GM21390 (cell line): ENCODE measurements around the gene TXNRD1.
"Not testable (repeated sequence)": the region's sequence is repeated elsewhere in the genome, so short reads cannot be mapped to it uniquely, and the experiment has no call there.

ENCODE experiments used
- ATAC-seq: cut with Tn5 transposase; IDR thresholded peaks from one replicate; pipeline ENCODE4 v1.9.1; 2021; ENCODE audit not compliant: unreplicated experiment

Gene TXNRD1

GRCh38 chr12:104320627-104321024, 105.0 kb downstream of the TXNRD1 start:
- ATAC-seq, result no peak

- no peak for ATAC-seq
These were observed 106.4 kb downstream of the TXNRD1 start for GRCh38 chr12:104321949-104322348.

DNA sequence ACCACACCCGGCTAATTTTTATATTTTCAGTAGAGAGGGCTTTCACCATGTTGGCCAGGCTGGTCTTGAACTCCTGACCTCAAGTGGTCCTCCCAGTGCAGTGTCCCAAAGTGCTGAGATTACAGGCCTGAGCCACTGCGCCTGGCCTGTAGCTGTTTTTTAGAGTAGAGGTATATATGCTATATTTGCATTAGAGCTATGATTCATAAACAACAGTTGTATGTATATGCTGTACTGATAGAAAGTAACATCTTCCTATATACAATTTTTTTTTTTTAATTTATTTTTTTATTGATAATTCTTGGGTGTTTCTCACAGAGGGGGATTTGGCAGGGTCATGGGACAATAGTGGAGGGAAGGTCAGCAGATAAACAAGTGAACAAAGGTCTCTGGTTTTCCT, 107.0 kb downstream of the TXNRD1 start:
- ATAC-seq, result not testable (repeated sequence)

DNA sequence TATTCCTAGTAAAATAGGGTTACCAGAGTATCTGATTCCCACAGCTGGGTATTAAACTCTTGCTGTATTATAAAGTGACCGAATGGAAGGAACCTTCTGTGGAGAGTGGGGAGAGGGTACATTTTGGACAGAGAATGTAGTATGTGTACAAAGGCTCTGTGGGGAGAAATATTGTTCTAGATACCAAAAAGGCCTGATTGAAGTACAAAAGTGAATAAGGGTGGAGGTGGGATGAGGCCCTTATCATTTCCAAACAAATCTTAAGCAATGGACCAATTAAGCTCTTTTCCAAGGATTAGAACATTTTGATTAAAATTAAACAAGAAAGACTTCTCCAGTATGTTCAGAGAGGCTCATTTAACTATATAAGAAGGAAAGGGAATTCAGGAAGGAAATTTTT, 108.3 kb downstream of the TXNRD1 start:
- ATAC-seq, result no peak

DNA sequence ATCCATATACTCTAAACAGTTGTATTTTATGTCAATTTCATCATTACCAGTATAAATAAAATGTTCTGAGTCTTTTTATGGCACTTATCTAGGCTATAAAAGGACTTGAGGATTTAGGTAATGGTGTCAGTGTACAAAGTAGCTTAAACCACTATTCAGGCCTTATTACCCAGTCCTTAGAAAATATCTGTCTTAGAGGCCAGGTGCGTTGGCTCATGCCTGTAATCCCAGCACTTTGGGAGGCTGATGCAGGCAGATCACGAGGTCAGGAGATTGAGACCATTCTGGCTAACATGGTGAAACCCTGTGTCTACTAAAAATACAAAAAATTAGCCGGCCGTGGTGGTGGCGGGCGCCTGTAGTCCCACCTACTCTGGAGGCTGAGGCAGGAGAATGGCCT, 112.7 kb downstream of the TXNRD1 start:
- not testable (repeated sequence) for ATAC-seq

GRCh38 chr12:104328790-104329189, 113.2 kb downstream of the TXNRD1 start:
- ATAC-seq, result no peak

DNA sequence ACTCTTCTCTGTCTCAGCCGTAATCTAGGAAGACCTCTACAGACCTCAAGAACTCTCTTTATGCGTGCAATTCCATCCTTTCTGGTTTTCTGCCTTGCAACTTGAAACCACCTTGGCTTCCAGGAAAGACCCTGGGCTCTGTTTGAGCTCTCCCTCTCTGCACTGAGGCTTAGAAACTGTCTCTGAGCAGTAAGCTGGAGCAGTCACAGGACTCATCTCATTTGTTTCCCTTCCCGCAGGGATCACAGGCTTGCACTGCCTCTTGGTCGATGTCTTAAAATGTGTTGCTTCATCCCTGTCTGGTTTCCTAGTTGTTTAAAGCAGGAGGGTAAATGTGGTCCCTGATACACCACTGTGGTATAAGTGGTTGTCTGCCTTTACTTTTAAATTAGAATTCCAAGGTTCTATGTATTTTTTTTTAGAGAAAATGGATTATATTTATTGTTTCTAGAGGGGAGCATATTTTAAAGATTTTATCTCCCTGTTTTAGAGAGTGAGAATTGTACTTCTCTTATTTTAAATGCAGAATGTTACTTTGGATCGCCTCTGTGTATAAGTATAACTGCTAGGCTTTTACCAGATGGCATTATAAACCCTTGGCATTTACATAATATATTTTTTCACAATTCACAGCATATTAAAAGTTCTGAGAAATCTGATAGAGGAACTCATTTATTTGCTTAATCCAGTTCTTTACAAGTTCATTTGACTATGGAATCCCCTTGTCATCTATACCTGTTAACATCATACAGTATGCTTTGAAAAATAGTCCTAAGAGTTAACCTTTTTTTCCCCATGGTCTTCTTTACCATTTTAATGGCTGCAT, 114.3 kb downstream of the TXNRD1 start:
- ATAC-seq, result no peak

- ATAC-seq, result no peak
These were observed 115.8 kb downstream of the TXNRD1 start for GRCh38 chr12:104331376-104331775.

- ATAC-seq, result not testable (repeated sequence)
These were observed 116.7 kb downstream of the TXNRD1 start for GRCh38 chr12:104332273-104332672.

- no peak for ATAC-seq
These were observed 118.2 kb downstream of the TXNRD1 start for GRCh38 chr12:104333692-104334255.

DNA sequence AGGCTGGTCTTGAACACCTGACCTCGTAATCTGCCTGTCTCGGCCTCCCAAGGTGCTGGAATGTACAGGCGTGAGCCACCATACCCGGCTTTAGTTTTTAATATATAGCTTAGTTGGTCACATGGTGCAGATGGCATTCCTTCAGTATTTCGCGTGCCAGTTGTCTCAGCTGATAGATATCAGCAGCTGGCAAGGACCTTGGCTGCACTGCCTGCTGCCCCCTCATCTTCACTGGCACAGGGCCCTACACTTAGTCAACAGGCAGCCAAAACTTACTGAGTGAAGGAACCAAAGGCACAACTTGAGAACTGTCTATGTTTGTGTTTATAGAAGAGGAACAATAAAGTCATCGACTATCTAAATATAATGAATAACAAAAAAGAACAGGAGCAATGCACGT, 119.0 kb downstream of the TXNRD1 start:
- no peak for ATAC-seq

DNA sequence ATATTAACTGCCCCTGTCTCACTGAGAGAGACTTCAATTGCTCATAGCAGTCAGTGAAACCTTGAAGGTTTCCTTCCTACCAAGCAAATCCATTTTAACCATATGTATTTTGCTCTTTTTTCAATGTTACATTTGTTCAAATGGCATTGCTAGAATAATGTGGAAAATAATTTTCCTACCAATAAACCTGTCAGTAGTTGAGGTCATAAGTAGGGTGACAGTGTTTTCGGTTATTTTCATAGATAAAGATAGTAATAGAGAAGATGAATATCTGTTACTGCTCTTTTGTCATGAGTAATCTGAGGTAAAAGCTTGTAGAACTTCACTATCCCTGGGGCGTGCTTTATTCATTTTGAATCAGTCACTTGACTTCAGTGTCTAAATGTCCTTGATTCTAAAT, 120.5 kb downstream of the TXNRD1 start:
- no peak for ATAC-seq

- ATAC-seq, result no peak
These were observed 121.5 kb downstream of the TXNRD1 start for GRCh38 chr12:104337030-104337558.

- ATAC-seq, result no peak
These were observed 124.1 kb downstream of the TXNRD1 start for GRCh38 chr12:104339663-104340062.

GRCh38 chr12:104340177-104340576, 124.6 kb downstream of the TXNRD1 start:
- no peak for ATAC-seq

DNA sequence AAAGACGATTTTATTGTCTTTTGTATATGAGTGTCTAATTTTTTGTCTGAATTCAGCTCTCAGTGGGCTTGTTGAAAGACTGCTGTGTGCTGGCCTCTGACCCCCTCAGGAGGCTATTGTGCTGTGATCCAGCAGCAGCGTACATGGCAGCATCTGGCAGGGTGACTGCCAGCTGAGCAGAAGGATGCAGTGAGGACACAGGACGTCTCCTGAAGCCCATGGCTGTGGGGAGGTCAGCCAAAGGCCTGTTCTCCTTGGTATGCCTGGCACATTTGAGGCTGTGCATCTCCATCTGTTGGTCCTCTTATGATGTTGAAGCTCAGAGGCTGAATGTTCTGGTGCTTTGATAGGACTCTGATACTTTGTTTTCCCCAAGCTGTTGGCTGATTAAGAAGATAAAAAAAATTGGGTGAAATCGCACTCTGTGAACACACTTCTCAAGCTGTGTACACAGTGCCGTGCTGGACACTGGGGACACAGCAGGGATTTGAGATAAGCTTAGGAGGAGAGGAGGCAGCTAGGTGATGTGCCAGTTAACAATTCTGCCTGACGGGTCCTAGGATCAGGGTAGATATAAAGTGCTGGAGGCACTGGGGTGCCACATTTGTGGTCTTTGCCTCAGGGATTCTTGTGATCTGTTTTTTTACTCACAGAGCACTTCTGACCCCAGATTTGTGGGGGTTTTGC, 125.5 kb downstream of the TXNRD1 start:
- no peak for ATAC-seq

- no peak for ATAC-seq
These were observed 126.6 kb downstream of the TXNRD1 start for GRCh38 chr12:104342147-104342546.

GRCh38 chr12:104342635-104343249, 127.2 kb downstream of the TXNRD1 start:
- ATAC-seq, result no peak

DNA sequence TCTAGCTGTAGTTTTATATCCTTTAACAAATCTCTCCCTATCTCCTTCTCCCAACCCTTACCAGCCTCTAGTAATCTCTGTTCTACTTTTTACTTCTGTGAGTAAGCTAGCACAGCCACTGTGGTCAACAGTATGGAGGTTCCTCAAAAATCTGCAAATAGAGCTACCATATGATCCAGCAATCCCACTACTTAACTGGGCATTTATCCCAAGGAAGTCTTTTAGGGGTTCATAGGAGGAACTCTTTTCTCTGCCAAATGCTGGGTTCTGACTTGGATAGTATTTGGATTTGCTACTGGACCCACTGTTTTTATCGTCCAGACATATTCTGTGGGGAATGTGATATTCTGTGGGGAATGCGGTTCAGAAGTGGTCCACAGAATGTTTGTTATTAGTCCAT, 129.1 kb downstream of the TXNRD1 start:
- ATAC-seq, result no peak

DNA sequence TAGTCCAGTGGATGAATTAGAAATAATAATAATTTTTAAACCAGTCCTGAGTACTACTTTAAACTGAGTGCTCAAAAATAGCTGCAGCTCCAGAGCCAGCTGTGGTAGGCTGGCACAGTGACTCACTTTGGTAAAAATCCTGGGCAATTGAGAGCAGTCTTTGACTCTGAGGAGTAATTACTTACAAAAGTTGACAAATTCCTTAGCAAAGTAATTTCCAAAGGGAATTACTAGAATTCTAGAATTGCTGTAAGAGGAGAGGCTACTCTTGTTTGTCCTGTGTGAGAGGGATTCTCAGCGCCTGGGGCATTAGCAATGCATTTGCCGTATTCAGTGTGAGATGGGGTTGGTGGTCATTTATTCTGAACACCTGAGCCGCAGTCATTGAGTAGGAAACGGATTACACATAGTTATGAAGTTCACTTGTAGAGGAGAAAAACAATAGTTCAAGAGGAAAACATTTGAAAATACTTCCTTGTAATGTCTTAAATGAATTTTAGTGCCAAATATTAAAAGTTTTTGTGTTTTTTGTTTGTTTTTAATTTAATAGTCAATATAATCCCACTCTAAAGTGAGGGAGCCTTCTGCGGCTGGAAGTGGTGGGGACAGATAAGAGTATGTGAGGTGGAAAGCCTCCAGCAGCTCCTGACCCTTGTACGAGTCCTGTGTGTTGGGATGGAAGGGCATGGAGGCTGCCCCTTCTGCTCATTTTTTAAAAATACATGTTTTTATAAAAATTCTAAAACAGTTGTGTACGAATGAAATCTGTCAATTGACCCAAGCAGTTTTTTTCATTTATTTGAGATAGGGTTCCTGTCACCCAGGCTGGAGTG, 129.9 kb downstream of the TXNRD1 start:
- no peak for ATAC-seq
